K562 (cell line): ENCODE data around the gene CCDC97. TPM values are rescaled to one million over a fixed set of nuclear protein-coding genes. Genes with fewer than 3 reads are reported as not detected.

Experiments
- CBFA2T3 ChIP-seq: fragments of 450-650 bp; IDR thresholded peaks from 2 replicates; pipeline ENCODE4 v1.6.1; 2017
- CEBPG ChIP-seq, 3 experiments: fragments of 200-800 bp in 1 of 3; sonication (Bioruptor generic) in 1 of 3; sonication (generic) in 1 of 3; formaldehyde crosslinking in 1 of 3; IDR thresholded peaks in 2 of 3; conservative IDR thresholded peaks in 1 of 3; 2 replicates each; pipeline versions ENCODE4 v1.6.1 to v1.8.0; 2016 to 2022; ENCODE audit warnings: missing compliant biosample characterization in 2 of 3, missing genetic modification characterization in 2 of 3, mild to moderate bottlenecking in 1 of 3, missing genetic modification reagents in 1 of 3
- CHD7 ChIP-seq: fragments of 200-600 bp; sonication (generic); IDR thresholded peaks from one replicate; pipeline ENCODE4 v1.6.1; 2012; ENCODE audit warnings: mild to moderate bottlenecking, low read depth, low read length, inconsistent platforms
- DPF2 ChIP-seq: fragments of 450-650 bp; IDR thresholded peaks from 2 replicates; pipeline ENCODE4 v1.6.1; 2016
- EP400 ChIP-seq: fragments of 450-650 bp; IDR thresholded peaks from 2 replicates; pipeline ENCODE4 v1.6.1; 2017; ENCODE audit warnings: antibody characterized with exemption, mild to moderate bottlenecking, moderate library complexity
- KLF6 ChIP-seq: fragments of 250-450 bp; sonication (Bioruptor Pico); IDR thresholded peaks from 2 replicates; pipeline ENCODE4 v1.4.0; 2020; ENCODE audit warnings: mild to moderate bottlenecking, moderate library complexity, borderline replicate concordance
- MCM7 ChIP-seq, 2 experiments: fragments of 450-650 bp; IDR thresholded peaks; 2 replicates each; pipeline ENCODE4 v1.6.1; 2016 to 2018
- MED1 ChIP-seq: sonication (generic); formaldehyde crosslinking; IDR thresholded peaks from 2 replicates; pipeline ENCODE4 v1.8.1; 2023; ENCODE audit warnings: missing genetic modification reagents, borderline replicate concordance
- MEF2D ChIP-seq: conservative IDR thresholded peaks from 2 replicates; pipeline ENCODE4 v1.6.1; 2016; ENCODE audit warnings: low read depth, missing genetic modification characterization, missing compliant biosample characterization
- MYC ChIP-seq, 2 experiments: fragments of 250-450 bp in 1 of 2; sonication (Bioruptor Pico) in 1 of 2; IDR thresholded peaks; 2 replicates each; pipeline versions ENCODE4 v1.5.1 to v1.6.1; 2012 to 2021; ENCODE audit warnings: low read depth in 2 of 2, borderline replicate concordance in 1 of 2, improper control_type of control experiment in 1 of 2, low read length in 1 of 2, mild to moderate bottlenecking in 1 of 2, moderate library complexity in 1 of 2
- NCOR1 ChIP-seq: fragments of 450-650 bp; IDR thresholded peaks from 2 replicates; pipeline ENCODE4 v1.6.1; 2016; ENCODE audit warnings: mild to moderate bottlenecking, moderate library complexity
- NR2C2 ChIP-seq, 2 experiments: fragments of 200-800 bp in 1 of 2; sonication (Bioruptor generic) in 1 of 2; sonication (generic) in 1 of 2; formaldehyde crosslinking in 1 of 2; IDR thresholded peaks; 2 replicates each; pipeline versions ENCODE4 v1.6.1 to v1.8.0; 2016 to 2022; ENCODE audit warnings: mild to moderate bottlenecking in 1 of 2, missing compliant biosample characterization in 1 of 2, missing genetic modification characterization in 1 of 2, missing genetic modification reagents in 1 of 2
- PCBP1 ChIP-seq: fragments of 200-400 bp; formaldehyde crosslinking; IDR thresholded peaks from 2 replicates; pipeline ENCODE4 v1.6.1; 2018; ENCODE audit warnings: mild to moderate bottlenecking, low read depth, low read length; ENCODE audit not compliant: poor library complexity, severe bottlenecking
- SMAD1 ChIP-seq: fragments of 150-350 bp; IDR thresholded peaks from 2 replicates; pipeline ENCODE4 v1.6.1; 2014; ENCODE audit warnings: low read length, low read depth; ENCODE audit not compliant: partially characterized antibody
- SMARCA4 ChIP-seq: fragments of 450-650 bp; IDR thresholded peaks from 2 replicates; pipeline ENCODE4 v1.6.1; 2016
- TAF9B ChIP-seq: fragments of 450-650 bp; IDR thresholded peaks from 2 replicates; pipeline ENCODE4 v1.6.1; 2018; ENCODE audit warnings: mild to moderate bottlenecking; ENCODE audit not compliant: partially characterized antibody
- ZNF408 ChIP-seq: fragments of 250-450 bp; sonication (Bioruptor Pico); IDR thresholded peaks from 2 replicates; pipeline ENCODE4 v1.4.0; 2020; ENCODE audit warnings: low read depth, mild to moderate bottlenecking, moderate library complexity
- polyA plus RNA-seq, 8 experiments: library from polyadenylated mRNA; depleted of rRNA in 4 of 8; stranded (reverse) in 5 of 8; unstranded in 3 of 8; fragments of >200 nt; fragmentation: Nextera tagmentation in 2 of 8; fragmentation: Illumina TruSeq in 1 of 8; extraction: Ambion mirVana in 2 of 8; extraction: Trizol in 1 of 8; gene quantifications; 2 replicates each; pipeline versions ENCODE4 v1.2.1 to v1.2.3, GENCODE V29; 2011 to 2014; ENCODE audit warnings: inconsistent platforms in 1 of 8, missing spikeins in 1 of 8
- total RNA-seq, 7 experiments: library from RNA; depleted of rRNA in 6 of 7; stranded (reverse); fragments of >200 nt in 6 of 7; fragmentation: Illumina TruSeq in 2 of 7; extraction: Trizol in 2 of 7; gene quantifications; 2 replicates each; pipeline versions ENCODE4 v1.2.1 to v1.2.3, GENCODE V29; 2011 to 2021; ENCODE audit warnings: low replicate concordance in 1 of 7

Gene CCDC97
- total and polyA plus RNA-seq, 9 of the 15 experiments (the other 6 are each of a cell fraction or from before 2014, with no cell fraction given): 0.60 to 16.5 (median 7.0) TPM

GRCh38 chr19:41367848-41368301 is 57.9 kb downstream of the CCDC97 start (continued):
- TF ChIP-seq CHD7 (no peak), KLF6 (CRISPR knock-in tag) (0 out of 2 replicates have a peak, but pooled peaks have one; percentile 11), MED1 (no peak), SMAD1 (no peak), TAF9B (no peak), MCM7 (IDR thresholded peaks at IDR 0.05) (no peak), DPF2 (peak; percentile 94), NCOR1 (peak; percentile 43), CEBPG (CRISPR knock-in tag; IDR thresholded peaks at IDR 0.05) (no peak), CEBPG (tag; conservative IDR thresholded peaks at IDR 0.05 in 1 of 2, IDR thresholded peaks at IDR 0.05 in 1 of 2) (no peak), NR2C2 (CRISPR knock-in tag; IDR thresholded peaks at IDR 0.05) (no peak), NR2C2 (tag; IDR thresholded peaks at IDR 0.05) (peak; percentile 71), SMARCA4 (peak; percentile 93), EP400 (peak; percentile 72), ZNF408 (CRISPR knock-in tag) (no peak), CBFA2T3 (peak; percentile 64), MYC (IDR thresholded peaks at IDR 0.05; ENCODE audit: low read depth, low read length) (0 out of 2 replicates have a peak, but pooled peaks have one; percentile 31), MYC (CRISPR knock-in tag; IDR thresholded peaks at IDR 0.05; ENCODE audit: borderline replicate concordance, low read depth) (no peak), PCBP1 (no peak), MEF2D (0 out of 2 replicates have a peak, but pooled peaks have one; percentile 18)
